Islet of Langerhans (tissue), 1 donor: ENCODE data around the gene OSBPL8.

Experiments used
- FAIRE-seq: peaks from one replicate; lab custom pipeline; 2011; peaks lifted over from hg19 to GRCh38; lab: Jason Lieb, UNC

Gene OSBPL8

GRCh38 chr12:76462668-76463224 is 96.8 kb downstream of the OSBPL8 start:
- FAIRE-seq = no peak

- FAIRE-seq = no peak
Measured at GRCh38 chr12:76460807-76461206, 98.8 kb downstream of the OSBPL8 start.

- no peak for FAIRE-seq
Measured at GRCh38 chr12:76457818-76458217, 101.8 kb downstream of the OSBPL8 start.

GRCh38 chr12:76457010-76457409 is 102.6 kb downstream of the OSBPL8 start:
- FAIRE-seq = no peak

- peak; percentile 98 for FAIRE-seq
Measured at GRCh38 chr12:76455582-76456345, 103.8 kb downstream of the OSBPL8 start.

GRCh38 chr12:76451528-76451927 is 108.0 kb downstream of the OSBPL8 start:
- FAIRE-seq = no peak

GRCh38 chr12:76450690-76451089 is 108.9 kb downstream of the OSBPL8 start:
- no peak for FAIRE-seq

- FAIRE-seq = no peak
Measured at GRCh38 chr12:76449993-76450392, 109.6 kb downstream of the OSBPL8 start.

GRCh38 chr12:76449583-76449982 is 110.0 kb downstream of the OSBPL8 start:
- peak; percentile 93 for FAIRE-seq

- peak; percentile 13 for FAIRE-seq
Measured at GRCh38 chr12:76449016-76449415, 110.6 kb downstream of the OSBPL8 start.

GRCh38 chr12:76446090-76446489 is 113.5 kb downstream of the OSBPL8 start:
- no peak for FAIRE-seq

- no peak for FAIRE-seq
Measured at GRCh38 chr12:76445462-76445861, 114.1 kb downstream of the OSBPL8 start.

GRCh38 chr12:76444408-76444984 is 115.1 kb downstream of the OSBPL8 start:
- FAIRE-seq = no peak

- FAIRE-seq = no peak
Measured at GRCh38 chr12:76441016-76441415, 118.6 kb downstream of the OSBPL8 start.

GRCh38 chr12:76432733-76433132 is 126.8 kb downstream of the OSBPL8 start:
- no peak for FAIRE-seq

GRCh38 chr12:76428117-76428516 is 131.5 kb downstream of the OSBPL8 start:
- no peak for FAIRE-seq

GRCh38 chr12:76426160-76426559 is 133.4 kb downstream of the OSBPL8 start:
- FAIRE-seq = no peak

- FAIRE-seq = peak; percentile 36
Measured at GRCh38 chr12:76424941-76425340, 134.6 kb downstream of the OSBPL8 start.

GRCh38 chr12:76422543-76423438 is 136.8 kb downstream of the OSBPL8 start:
- FAIRE-seq = peak; percentile 13

- peak; percentile 17 for FAIRE-seq
Measured at GRCh38 chr12:76422154-76422542, 137.4 kb downstream of the OSBPL8 start.

- peak; percentile 94 for FAIRE-seq
Measured at GRCh38 chr12:76421046-76421445, 138.5 kb downstream of the OSBPL8 start.

- FAIRE-seq = no peak
Measured at GRCh38 chr12:76420222-76420621, 139.3 kb downstream of the OSBPL8 start.

- no peak for FAIRE-seq
Measured at GRCh38 chr12:76417116-76417515, 142.5 kb downstream of the OSBPL8 start.
